Eye (tissue), 1 donor: Measurements from ENCODE around the gene AIMP1.
"Not testable (repeated sequence)": the region's sequence is repeated elsewhere in the genome, so short reads cannot be mapped to it uniquely, and the experiment has no call there.

Experiments
- DNase-seq: peaks from one replicate; pipeline ENCODE4 v3.0.0-alpha.2; 2015

AIMP1 gene

GRCh38 chr4:106314960-106315359 lies 1.4 kb upstream of the AIMP1 start:
- DNase-seq, result no peak

- DNase-seq, result no peak
Observed at GRCh38 chr4:106315476-106315967, 828 bp upstream of the AIMP1 start.

- no peak for DNase-seq
Observed at GRCh38 chr4:106316773-106317409, 541 bp downstream of the AIMP1 start.

- no peak for DNase-seq
Observed at GRCh38 chr4:106317815-106318214, 1.5 kb downstream of the AIMP1 start.

- DNase-seq, result no peak
Observed at GRCh38 chr4:106318511-106318910, 2.2 kb downstream of the AIMP1 start.

GRCh38 chr4:106320235-106320634 lies 3.9 kb downstream of the AIMP1 start:
- DNase-seq, result no peak

GRCh38 chr4:106321168-106321567 lies 4.8 kb downstream of the AIMP1 start:
- DNase-seq, result not testable (repeated sequence)

- DNase-seq, result not testable (repeated sequence)
Observed at GRCh38 chr4:106321814-106322213, 5.5 kb downstream of the AIMP1 start.

GRCh38 chr4:106323119-106323518 lies 6.8 kb downstream of the AIMP1 start:
- no peak for DNase-seq

- DNase-seq, result no peak
Observed at GRCh38 chr4:106325800-106326199, 9.4 kb downstream of the AIMP1 start.

- peak; percentile 48 for DNase-seq
Observed at GRCh38 chr4:106329041-106329618, 12.8 kb downstream of the AIMP1 start.

GRCh38 chr4:106333186-106333585 lies 16.8 kb downstream of the AIMP1 start:
- no peak for DNase-seq

- DNase-seq, result no peak
Observed at GRCh38 chr4:106334741-106335470, 18.6 kb downstream of the AIMP1 start.

GRCh38 chr4:106336618-106337017 lies 20.3 kb downstream of the AIMP1 start:
- DNase-seq, result no peak

GRCh38 chr4:106337916-106338315 lies 21.6 kb downstream of the AIMP1 start:
- no peak for DNase-seq

GRCh38 chr4:106338671-106339070 lies 22.3 kb downstream of the AIMP1 start:
- no peak for DNase-seq

- no peak for DNase-seq
Observed at GRCh38 chr4:106339431-106339830, 23.1 kb downstream of the AIMP1 start.

GRCh38 chr4:106340774-106341173 lies 24.4 kb downstream of the AIMP1 start:
- DNase-seq, result no peak

- DNase-seq, result no peak
Observed at GRCh38 chr4:106343865-106344646, 27.7 kb downstream of the AIMP1 start.

- no peak for DNase-seq
Observed at GRCh38 chr4:106344647-106344970, 28.3 kb downstream of the AIMP1 start.

GRCh38 chr4:106347167-106347566 lies 30.8 kb downstream of the AIMP1 start:
- no peak for DNase-seq

- DNase-seq, result no peak
Observed at GRCh38 chr4:106351016-106351415, 34.7 kb downstream of the AIMP1 start.

GRCh38 chr4:106353786-106354185 lies 37.4 kb downstream of the AIMP1 start:
- DNase-seq, result no peak
